Stimulated activated CD8-positive, alpha-beta memory T cell treated with anti-CD3 and anti-CD28 coated beads, Interleukin-2, amount 100 ng/mL, for 48 hours (primary cell): Measurements from ENCODE around the gene AGO4.
"Not testable (repeated sequence)": the region's sequence is repeated elsewhere in the genome, so short reads cannot be mapped to it uniquely, and the experiment has no call there.

Source experiments
- DNase-seq, 2 donors: peaks; one replicate each; pipeline ENCODE4 v3.0.0-alpha.2; 2020; ENCODE audit warnings: low read depth in 2 of 2

Gene AGO4

DNA sequence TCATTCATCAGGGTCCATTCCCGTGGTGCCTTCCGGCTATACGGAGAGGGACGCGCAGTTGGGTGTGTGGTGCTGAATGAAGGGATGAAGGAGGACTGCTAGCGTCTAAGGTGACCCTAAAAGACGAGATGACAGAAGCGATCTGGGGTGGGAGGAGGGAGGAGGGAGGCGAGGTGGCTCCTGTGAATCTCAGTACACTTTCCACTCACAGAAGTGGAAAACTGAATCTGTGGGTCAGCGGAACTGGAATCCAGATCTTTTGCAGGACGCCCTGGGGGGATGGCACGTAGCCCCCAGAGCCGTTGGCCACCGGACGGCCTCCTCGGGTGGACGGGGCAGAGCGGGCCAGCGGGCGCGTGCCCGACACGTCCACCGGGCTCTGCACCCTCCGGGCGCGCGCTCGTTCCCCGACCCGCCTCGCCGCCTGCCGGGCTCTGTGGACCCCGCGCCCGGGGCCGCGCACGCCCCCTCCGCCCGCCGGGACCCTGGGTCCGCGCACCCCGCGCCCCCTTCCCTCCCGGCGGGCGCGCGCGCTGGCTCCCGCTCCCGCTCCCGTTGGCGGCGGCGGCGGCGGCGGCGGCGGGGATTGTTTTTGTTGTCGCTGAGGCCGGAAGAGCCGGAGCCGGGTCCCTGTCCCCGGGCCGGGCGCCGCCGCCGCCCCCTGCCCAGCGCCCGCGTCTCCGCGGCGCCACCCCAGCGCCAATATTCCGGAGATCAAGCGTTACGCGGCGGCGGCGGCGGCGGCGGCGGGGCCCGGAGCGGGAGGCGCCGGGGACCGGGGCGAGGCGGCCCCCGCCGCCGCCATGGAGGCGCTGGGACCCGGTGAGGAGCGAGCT, at the start of gene AGO4:
Gene AGO4 (plus strand): TSS at position 403 of the 836 bp plus-strand sequence. CDS start 401 bp downstream, at position 804.
- DNase-seq = peak in 1 of 2 donors; percentile 15

DNA sequence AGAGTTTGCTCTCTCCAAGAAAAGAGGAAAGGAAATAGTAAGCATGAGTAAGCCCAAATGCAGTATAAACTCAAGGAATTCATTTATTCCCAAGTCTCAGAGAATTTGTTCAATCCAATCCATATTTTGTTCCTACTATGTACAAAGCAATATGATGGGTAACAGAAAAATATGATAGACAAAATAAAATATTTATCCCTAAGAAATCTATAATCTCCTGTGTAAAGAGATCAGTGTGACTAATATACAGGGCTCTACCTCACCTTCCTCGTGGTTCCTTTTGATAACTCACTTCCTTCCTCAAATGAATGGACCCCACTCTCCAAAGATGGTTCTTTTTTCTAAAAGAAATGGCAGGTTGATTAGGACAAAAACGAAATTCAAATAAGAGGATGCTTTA, 45.7 kb upstream of the AGO4 start:
- DNase-seq = no peak

DNA sequence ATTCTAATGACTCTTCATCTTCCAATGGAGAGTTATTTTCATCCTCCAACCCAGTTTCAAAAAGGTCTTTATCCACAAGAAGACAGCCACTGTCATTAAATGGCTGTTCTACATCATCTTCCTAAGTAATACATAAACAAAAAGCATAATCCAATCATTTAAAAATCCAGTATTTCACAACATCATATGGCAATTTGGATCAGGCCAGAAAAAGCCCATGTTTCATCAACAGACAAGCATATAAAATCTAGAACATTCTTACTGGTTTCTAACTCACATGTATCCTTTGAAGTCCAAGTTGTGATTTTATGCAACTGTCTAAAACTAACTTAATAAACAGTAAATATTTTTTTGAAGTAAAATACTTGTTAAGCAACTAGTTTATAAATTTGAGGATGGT, 44.6 kb upstream of the AGO4 start:
- no peak for DNase-seq

DNA sequence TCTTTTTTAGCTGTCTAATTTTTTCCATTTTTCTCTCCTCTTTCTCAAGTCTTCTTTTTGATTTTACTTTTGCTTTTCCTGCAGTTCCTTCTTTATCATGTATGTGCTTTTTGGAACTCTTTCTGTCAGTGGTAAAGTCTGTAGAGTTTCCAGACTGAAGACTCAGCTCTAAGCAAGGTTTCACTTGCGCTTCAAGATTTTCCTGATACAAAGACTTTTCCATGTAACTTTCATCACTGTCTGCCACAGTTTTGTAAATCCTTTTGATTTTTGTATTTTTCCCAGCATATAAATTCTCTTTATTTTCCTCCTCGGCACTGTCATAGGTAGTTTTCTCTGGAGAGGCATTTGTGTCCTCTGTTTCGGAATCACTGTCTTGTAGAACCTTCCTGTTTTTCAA, 43.5 kb upstream of the AGO4 start:
- DNase-seq = no peak

DNA sequence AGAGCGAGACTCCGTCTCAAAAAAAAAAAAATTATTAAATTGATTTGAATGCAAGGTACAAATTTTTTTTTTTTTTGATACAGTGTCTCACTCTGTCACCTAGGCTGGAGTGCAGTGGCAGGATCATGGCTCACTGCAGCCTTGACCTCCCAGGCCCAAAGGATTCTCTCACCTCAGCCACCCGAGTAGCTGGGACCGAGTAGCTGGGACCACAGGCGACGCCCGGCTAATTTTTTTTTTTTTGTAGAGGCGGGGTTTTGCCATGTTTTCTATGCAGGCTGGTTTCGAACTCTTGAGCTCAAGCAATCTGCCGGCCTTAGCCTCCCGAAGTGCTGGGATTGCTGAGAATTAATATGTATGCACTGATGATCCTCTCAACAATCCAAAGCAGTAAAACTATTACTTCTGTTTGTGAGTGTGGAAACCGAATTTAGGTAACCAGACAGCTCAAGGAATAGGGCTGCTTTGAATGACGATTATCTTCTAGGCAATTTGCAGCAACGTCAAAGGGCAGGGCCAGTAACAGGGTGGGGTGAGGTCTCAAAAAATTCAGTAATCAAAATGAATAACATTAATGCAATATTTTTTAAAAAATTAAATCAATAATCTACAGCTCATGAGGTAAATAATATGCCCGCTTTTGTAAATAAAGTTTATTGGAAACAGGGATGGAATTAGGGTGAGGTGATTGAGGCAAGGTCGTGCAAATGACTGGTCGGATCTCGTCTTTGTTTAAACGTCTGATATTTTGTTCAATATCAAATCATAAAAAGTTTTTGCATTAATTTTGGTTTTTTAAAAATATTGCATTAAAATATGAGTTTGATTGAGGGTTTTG, 39.2 kb upstream of the AGO4 start:
- DNase-seq = no peak

DNA sequence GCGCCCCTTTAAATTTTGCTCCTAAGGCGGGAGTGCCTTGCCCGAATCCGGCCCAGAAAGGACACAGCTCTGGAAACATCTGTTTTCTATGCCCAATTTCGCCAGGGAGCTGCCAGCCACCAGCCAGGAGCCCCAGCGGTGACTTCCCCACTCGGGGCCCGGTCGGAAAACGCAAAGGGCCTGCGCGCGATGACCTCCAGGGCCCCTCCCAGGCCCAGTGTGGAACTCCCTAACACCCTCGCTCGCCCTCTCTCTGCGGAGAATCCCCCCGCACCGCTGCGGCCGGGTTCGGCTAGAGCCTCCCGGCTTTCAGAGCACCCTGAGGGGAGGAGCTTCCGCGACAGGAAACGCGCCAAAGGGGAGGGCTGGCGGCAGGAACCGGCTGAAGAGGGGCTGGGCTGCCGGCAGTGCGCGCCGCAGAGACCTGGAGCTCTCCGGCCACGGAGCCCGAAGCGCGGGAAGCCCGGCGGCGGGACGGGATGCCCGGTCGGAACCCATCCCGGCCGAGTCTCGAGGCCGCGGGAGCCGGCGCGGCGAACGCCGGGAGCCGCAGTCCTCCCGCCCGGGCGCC, 38.5 kb upstream of the AGO4 start:
- peak; percentile 80 to 81 for DNase-seq

DNA sequence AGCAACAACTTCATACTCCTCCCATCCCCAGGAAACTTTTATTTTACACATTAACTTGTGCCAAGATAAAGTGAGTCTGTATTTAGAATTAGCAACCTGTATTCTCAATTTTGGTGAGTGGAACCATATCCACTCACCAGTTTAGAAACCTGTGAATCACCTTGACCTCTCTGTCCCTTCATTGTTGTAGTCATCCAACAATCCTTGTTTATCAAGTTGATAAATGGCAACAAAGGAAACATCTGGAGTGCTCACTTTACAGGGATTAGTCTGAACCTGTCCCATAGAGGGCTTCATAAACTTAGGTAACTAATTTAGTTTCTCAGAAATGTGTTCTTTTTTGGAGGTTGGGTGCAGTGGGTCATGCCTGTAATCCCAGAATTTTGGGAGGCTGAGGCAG, 34.1 kb upstream of the AGO4 start:
- no peak for DNase-seq

DNA sequence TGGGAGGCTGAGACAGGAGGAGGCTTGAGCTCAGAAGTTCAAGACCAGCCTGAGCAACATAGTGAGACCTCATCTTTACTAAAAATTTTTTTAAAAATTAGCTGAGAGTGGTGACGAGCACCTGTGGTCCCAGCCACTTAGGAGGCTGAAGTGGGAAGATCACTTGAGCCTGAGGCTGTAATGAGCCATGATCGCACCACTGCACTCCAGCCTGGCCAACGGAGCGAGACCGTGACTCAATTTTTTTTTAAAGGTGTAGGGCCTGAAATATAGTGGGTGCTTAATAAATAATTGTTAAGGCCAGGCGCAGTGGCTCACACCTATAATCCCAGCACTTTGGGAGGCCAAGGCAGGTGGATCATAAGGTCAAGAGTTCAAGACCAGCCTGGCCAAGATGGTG, 31.6 kb upstream of the AGO4 start:
- DNase-seq = not testable (repeated sequence)

DNA sequence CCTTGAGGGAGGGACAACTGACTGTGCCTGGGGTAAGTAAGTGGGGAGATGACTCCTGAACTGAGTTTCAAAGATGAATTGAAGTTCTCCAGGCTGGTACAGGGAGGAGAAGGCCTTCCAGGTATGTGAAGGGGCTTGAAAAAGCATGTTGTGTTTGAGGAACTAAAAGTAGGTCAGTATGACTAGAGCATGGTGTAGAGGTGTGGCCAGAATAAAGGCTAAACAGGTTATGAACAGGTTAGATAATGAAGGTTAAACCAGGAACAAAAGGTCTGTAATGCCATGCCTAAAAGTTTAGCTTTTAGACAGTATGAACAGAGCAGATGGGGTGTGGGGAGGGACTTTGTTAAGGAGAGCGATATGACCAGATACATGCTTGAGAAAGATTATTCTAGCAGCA, 30.7 kb upstream of the AGO4 start:
- DNase-seq = no peak

DNA sequence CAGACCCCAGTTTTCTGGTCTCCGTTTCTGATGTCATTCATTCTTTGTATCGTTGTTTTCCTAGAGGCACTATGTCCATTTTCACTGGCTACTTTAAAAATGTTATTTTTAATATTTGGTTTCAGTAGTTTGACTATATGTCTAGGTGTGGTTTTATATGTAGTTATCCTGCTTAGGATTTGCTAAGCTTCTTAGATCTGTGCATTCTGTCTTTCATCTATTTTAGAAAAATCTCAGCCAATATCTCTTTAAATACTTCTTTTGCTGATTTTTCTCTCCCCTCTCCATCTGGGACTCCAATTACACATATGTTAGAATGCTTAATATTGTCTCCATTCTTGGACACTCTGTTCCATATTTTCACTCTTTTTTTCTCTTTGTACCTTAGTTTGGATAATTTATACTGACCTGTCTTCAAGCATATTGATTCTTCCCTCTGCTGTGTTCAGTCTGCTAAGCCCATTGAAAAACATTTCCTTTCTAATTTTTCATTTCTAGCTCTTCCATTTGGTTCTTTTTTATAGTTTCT, 24.7 kb upstream of the AGO4 start:
- no peak for DNase-seq

DNA sequence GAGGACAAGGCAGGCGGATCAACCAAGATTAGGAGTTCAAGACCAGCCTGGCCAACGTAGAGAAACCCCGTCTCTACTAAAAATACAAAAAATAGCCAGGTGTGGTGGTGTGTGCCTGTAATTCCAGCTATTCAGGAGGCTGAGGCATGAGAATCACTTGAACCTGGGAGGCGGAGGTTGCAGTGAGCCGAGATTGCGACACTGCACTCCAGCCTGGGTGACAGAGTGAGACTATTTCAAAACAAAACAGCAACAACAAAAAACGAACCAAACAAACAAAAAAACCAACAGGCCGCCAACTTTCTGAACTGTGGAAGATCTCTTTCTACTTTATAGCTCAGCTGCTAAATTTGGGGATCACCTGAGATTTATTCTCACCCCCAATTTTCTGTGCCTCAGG, 23.5 kb upstream of the AGO4 start:
- DNase-seq = not testable (repeated sequence)

DNA sequence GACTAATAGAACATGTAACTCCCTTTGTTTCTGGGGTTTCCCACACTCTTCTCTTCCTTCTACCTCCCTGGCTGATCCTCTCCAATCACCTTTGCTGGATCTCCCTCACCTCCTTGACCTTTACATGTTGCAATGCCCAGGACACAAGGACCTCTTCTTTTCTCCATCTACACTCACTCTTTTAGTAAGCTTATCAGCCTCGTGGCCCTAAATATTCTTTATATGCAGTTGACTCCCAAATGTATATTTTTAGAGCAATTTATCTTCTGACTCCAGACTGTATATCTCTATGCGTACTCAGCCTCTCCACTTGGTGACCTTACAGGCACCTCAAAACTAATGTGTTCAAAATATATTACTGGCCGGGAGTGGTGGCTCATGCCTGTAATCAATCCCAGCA, 19.7 kb upstream of the AGO4 start:
- no peak for DNase-seq

DNA sequence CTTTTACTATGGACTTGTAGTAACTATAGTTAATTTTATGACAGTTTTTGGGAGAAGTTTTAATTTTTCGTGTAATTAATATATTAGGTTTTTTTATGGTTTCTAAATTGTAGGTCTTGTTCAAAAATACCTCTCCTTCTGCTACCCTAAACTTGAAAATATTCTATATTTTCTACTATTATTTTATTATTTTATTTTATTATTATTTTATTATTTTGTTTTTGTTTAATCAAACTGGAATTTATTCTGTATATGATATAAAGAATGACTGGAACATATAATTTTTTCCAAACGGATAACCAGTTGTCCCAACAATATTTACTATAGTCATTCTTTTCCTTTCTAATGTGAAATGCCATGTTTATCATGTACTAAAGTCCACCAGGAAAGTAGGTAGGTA, 17.1 kb upstream of the AGO4 start:
- DNase-seq = no peak

DNA sequence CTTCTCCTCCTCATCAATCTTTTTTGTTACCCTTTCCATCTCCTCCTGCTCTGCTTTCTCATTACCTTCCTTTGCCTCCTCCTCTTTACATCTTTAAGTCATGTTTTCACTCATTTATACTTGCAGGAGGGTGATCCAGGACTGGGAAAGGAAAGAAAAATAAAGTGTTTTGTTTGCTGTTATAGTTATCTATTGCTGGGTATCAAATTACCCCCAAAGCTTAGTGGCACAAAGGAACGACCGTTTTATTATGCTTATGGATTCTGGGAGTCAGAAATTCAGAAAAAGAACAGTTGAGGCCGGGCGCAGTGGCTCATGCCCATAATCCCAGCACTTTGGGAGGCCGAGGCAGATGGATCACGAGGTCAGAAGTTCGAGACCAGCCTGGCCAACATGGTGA, 12.5 kb upstream of the AGO4 start:
- DNase-seq = no peak

DNA sequence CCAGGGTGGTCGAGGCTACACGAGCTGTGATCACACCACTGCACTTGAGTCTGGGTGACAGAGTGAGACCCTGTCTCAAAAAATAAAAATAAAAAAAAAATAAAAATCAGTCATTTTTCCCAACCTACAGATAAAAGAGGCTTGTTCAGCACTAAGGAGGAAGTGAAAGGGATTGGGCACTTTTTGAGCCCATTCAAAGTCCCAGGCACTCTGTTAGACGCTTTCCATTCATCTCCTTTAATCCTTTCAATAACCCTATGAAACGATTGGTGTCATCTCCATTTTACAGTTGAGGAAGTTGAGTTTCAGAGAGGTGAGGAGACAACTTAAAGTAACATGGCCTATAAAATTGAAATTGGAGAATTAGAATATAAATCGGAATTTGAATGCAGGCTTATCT, 10.4 kb upstream of the AGO4 start:
- DNase-seq = no peak

DNA sequence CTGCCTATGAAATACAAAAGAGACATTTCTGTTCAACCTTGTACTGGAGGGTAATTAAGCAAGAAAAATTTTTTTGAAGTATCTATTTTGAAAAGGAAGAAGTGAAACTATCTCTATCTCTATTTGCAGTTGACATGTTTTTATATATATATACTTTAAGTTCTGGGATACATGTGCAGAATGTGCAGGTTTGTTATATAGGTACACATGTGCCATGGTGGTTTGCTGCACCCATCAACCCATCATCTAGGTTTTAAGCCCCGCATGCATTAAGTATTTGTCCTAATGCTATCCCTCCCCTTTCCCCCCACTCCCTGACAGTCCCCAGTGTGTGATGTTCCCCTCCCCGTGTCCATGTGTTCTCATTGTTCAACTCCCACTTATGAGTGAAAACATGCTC, 9.8 kb upstream of the AGO4 start:
- DNase-seq = not testable (repeated sequence)

DNA sequence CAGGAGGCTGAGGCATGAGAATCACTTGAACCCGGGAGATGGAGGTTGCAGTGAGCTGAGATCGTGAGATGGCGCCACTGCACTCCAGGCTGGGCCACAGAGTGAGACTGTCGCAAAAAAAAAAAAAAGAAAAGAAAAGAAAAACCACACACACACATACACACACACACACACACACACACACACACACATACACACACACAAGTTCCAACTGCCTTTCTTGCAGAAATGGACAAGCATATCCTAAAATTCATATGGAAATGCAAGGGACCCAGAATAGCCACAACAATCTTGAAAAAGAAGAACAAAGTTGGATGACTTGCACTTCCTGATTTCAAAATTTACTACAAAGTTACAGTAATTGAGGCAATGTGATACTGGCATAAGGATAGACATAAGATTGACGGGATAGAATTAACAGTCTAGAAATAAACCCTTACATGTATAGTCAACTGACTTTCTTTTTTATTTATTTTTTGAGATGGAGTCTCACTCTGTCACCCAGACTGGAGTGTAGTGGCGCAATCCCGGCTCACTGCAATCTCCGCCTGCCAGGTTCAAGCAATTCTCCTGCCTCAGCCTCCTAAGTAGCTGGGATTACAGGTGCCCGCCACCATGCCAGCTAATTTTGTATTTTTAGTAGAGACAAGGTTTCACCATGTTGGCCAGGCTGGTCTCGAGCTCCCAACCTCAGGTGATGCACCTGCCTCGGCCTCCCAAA, 7.5 kb upstream of the AGO4 start:
- DNase-seq = not testable (repeated sequence)

DNA sequence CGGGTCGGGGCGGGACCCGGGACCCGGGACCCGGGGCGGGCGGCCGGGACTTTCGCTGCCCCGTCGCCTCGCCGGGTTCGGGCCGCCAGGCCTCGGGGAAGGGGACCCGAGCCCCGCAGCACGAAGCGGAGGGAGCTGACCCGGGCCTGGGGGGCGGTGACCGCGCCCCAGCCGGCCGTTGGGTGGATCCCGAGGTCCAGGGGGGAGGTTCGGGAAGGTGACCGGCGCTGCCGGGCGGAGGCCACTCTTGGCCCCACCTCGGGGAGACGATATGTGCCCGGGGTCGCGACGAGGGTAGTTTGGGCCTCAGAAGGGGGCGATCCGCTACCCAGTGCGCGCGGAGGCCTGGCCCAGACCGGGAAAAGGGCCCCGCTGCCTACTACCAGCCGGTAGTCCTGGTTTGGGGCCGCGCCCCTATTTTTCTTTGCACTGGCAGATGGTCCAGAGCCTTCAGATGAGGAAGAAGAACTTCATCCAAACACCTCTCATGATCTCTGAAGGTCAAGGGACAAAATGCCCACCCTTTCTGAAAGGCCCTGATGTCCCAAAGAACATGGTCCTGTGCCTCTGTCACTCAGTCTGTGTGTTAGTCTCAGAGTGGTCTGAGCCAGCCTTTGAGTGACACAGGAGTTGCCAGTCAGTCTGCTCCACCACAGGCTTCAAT, 766 bp downstream of the AGO4 start:
- DNase-seq = peak in 1 of 2 donors; percentile 7

DNA sequence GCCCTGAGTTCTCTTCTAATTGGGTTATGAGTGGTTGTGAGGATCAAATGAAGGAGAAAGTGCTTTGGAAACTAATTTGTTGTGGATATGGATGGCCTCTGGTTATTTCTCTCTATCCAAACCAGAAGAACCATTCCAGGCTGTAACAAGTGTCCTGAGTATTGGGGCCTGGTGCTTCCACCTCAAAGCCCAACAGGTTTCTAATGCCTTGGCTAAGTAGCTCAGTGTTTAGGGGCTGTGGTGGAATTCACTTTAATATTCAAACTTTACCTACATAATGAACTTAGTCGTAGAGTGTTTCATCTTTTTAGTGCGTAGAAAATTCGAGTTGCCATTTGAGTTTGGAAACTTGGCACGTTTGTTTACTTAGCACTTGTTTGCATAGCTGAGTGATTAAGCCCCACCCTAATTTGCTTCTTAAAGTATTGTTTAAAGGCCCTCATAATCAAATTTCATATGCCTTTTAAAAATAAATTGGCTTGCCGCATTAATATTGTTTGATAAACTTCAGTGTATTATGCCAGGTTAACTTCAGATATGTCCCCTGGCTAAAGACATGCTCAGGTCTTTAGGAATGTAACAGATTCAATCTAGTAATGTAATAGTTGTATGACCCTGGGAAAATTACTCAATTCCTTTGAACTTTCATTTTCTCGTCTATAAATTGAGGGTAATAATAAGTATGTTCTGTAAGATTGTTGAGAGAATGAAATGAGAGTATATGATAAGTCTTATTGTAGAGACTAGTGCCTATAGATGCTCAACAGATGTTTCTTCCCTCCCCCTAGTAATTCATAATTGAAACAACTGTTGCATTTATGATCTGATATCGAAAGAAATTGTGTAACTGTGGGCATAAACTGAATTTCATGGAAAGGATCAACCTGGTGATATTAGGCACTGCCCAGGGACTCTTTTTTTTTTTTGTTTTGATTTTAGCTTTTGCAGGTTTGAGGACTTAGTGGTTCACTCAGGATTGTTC, 1.6 kb downstream of the AGO4 start:
- no peak for DNase-seq
